Activated CD8-positive, alpha-beta memory T cell treated with anti-CD3 and anti-CD28 coated beads, Interleukin-2, amount 50 U/mL, for 48 hours (primary cell): Measurements from ENCODE around the gene ZFP14.

ENCODE experiments used
- DNase-seq: peaks from one replicate; pipeline ENCODE4 v3.0.0-alpha.2; 2020

Gene ZFP14

GRCh38 chr19:36378625-36379509 is at the start of gene ZFP14:
Gene ZFP14 (minus strand): TSS chr19:36379201. CDS start chr19:36367892, 11,309 bp downstream.
- peak; percentile 95 for DNase-seq

GRCh38 chr19:36423925-36424324 is 44.9 kb upstream of the ZFP14 start:
- no peak for DNase-seq

DNA sequence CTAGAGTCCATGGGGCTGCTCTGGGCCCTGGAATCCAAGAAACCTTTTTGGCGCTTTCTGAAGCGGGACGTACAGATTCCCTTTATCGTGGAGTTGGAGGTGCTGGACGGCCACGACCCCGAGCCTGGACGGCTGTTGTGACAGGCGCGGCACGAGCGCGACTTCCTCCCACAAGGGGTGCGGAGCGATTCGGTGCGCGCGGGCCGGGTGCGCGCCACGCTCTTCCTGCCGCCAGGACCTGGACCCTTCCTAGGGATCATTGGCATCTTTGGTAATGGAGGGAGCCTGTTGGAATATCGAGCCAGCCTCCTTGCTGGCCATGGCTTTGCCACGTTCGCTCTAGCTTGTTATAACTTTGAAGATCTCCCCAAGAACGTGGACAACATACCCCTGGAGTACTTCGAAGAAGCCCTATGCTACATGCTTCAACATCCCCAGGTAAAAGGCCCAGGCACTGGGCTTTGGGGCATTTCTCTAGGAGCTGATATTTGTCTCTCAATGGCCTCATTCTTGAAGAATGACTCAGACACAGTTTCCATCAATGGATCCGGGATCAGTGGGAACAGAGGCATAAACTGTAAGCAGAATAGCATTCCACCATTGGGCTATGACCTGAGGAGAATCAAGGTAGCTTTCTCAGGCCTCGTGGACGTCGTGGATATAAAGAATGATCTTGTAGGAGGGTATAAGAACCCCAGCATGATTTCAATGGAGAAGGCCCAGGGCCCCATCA is 42.9 kb upstream of the ZFP14 start:
- DNase-seq: no peak

DNA sequence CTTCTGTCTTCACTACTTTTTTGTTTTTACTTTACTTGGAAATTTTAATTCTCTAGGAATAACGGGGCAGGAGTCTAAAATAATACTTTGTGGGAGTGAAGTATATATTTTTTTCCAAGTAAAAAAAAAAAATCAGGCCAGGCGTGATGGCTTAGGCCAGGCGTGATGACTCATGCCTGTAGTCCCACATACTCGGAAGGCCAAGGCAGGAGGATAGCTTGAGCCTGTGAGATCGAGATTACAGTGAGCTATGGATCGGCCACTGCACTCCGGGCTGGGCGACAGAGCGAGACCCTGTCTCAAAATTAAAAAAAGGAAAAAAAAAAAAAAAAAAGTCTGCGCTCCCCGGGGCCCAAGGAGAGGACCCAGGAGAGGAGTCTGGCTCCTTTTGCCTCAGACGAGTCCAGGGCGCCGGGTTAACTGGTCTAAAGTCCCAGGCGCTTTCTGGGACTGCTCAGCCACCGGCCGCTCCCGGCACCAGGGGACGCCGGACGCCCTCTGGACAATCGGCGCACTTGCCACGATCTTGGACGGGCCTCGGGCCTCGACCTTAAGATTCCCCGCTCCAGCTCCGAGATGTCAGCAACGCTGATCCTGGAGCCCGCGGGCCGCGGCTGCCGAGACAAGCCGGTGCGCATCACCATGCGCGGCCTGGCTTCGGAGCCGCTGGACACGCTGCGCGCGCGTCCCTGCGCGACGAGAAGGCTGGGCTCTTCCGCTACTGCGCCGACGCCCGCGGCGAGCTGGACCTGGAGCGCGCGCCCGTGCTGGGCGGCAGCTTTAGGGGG is 42.2 kb upstream of the ZFP14 start:
- DNase-seq: no peak

DNA sequence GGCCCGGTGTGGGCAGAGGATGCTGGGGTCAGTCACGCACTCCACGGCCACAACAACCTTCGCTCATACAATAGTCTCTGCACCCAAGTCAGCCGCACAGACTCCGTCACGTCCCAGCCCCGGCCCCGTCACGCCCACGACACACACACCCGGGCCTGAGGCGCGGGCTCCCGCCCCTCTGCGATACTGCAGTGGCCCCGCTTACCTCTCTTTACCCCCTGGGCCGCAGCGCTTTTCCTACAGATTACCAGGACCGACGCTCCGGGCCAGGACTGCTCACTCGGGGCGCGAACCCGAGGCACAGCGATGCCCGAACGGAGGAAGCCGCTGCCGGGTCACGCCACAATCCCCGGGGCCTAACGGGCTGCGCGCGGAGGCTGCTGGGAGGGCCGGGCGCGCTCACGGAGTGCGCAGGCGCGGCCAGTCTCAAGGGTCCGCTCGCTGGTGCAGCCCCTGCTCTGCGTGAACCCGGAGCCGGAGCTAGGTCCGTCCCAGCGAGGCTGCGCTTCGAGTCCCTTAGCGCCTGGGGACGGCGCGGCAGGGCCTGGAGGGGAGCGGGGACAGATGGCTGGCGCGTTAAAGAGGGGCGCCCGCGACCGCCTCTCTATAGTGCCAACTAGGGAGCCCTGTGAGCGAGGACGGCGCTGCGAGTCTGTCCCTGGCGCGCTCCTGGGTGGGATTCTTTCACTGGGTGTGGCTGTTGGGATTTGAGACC is 39.4 kb upstream of the ZFP14 start, which contains the start of gene ZFP82:
Gene ZFP82 (minus strand): TSS at position 358 of the 715 bp plus-strand sequence. CDS start 8,855 bp downstream, outside the sequence.
- DNase-seq: peak; percentile 90

- DNase-seq: no peak
Observed at GRCh38 chr19:36417752-36418286, 38.8 kb upstream of the ZFP14 start.

DNA sequence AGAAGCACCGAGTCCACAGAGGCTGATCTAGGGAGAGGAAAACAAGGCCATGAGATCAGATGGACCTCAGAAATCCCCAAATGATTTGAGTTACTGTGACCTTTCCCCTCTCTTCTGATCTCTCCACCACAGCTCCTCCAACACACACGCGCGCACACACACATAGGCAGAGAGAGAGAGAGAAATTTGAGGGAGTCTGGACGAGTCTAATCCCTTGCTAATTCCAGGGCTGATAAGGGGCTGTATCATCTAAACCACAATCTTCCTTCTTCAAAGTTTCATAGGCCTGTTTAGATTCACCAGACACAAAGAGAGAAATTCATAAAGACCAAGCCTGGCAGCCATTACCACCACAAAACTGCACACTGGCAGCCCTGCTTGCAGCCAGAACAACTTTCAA is 30.8 kb upstream of the ZFP14 start:
- no peak for DNase-seq

DNA sequence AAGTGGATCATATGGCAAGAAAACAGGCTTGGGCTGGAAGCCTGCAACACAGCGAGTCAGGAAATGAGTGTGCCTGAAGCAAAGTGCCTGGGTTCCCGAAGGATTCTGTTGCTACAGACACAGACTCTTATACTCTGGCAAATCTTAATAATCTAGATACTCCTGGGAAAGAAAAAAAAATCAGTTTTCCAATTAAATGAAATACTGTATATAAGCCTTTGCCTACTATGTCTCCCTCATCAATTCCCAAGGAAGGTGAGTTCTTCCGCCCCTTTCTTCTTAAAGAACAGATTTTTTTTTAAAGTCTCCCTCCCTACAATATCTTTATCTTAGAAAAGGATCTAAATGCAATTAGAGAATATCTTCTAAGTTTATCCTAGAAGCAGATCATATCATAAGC is 29.1 kb upstream of the ZFP14 start:
- no peak for DNase-seq

DNA sequence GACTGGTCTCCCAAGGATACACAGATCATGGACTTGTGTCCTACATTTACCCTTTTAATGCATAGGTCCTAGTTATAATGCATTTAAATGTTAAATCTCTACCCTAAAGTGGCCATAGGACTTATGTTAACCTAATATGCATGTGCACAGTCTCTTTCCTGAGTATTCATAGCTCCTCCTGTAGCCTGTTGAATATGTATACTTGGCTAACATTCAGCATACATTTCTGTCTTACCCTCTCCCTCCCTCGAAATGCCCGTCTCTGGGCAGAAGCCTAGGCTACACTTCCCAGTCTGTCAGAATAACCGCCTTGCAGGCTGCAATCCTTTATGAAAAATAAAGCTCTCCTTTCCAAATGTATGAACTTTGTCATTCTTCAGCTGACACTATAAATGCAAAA is 25.5 kb upstream of the ZFP14 start:
- no peak for DNase-seq

DNA sequence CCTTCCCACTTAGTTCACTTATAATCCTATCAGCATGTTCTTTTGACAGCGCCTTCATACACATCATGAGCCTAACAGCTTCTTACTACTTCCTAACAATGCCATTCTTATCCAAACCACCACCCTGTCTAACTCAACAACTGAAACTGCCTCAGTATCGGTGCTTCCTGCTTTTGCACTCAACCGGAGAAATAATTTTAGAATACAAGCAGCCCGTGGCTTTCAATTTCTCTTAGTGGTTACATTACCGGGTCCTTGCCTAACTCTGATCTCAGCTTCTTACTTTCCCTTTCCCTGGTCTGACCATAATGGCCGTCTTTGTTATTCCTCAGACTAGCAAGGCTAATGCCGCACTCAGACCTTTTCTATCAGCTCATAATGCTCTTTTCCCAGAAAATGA is 22.5 kb upstream of the ZFP14 start:
- DNase-seq: no peak

GRCh38 chr19:36398571-36398970 is 19.6 kb upstream of the ZFP14 start:
- DNase-seq: no peak

DNA sequence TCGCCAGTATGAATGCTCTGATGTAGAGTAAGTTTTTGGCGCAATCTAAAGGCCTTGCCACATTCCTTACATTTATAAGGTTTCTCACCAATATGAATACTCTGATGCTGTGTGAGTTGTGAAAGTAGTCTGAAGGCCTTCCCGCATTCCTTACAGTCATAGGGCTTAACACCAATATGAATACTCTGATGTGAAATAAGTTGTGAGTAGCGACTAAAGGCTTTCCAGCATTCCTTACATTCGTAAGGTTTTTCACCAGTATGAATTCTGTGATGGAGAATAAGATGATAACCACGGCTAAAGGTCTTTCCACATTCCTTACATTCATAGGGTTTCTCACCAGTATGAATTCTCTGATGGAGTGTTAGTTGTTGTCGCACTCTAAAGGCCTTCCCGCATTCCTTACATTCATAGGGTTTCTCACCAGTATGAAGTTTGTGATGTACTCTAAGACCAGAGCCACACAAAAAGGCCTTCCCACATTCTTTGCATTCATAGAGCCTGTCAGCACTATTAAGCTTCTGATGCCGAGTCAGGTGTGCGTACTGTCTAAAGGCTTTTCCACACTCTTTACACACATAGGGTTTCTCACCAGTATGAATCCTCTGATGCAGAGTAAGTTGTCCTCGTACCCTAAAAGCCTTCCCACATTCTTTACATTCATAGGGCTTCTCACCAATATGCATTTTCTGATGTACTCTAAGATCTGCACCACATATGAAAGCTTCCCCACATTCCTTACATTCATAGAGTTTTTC is 14.1 kb upstream of the ZFP14 start:
- no peak for DNase-seq

DNA sequence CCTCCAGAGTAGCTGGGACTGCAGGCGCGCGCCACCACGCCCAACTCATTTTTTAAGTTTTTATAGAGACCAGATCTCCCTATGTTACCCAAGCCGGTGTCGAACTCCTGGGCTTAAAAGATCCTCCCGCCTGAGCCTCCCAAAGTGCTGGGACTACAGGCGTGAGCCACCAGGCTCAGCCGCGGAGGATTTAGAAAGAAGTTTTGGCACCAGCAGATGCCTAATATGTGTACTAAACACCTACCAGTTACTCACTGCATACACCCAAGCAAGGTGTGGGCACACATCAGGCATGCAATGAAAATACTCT is 464 bp upstream of the ZFP14 start:
- no peak for DNase-seq

DNA sequence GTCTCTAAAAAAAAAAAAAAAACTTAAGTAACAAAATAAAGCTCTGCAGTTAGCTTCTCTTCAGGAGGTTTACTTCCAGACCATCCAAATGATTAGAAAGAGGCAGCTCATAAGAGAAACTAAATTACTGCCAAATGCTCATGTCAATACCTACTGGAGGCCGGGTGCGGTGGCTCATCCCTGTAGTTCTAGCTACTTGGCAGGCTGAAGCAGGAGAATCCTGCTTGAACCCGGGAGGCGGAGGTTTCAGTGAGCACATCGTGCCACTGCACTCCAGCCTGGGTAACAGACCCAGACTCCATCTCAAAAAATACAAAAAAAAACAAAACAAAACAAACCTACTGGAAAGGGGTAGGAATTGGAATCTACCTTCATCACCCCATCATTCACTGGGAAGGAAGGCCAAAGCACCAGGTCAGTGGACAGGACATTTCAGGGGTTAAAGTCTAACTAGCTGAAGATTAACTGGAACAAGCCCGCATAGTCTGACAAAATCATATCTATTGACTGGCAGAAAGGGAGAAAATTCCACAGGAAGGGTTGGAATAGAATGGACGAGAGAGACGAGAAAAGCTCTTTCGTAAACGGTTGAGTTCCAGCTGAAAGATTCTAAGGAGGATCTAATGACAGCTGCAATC is 1.3 kb downstream of the ZFP14 start:
- DNase-seq: no peak

GRCh38 chr19:36373638-36374156 is 5.3 kb downstream of the ZFP14 start:
- no peak for DNase-seq

GRCh38 chr19:36371886-36372285 is 7.1 kb downstream of the ZFP14 start:
- DNase-seq: no peak

DNA sequence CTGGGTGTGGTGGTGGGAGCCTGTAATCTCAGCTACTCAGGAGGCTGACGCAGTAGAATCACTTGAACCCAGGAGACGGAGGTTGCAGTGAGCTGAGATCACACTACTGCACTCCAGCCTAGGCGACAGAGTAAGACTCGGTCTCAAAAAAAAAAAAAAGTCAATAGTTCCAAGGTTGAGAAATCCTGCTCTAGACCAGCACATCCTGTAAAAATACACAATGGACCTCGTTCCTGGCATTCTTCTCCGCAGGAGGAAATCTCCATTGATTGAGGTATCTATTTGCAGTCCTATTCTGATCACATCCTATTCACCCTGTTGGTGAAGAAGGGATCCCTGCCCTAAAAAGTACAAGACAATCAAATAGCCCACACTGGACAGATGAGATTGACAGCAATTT is 15.2 kb downstream of the ZFP14 start:
- DNase-seq: no peak

GRCh38 chr19:36340786-36341372 is 38.1 kb downstream of the ZFP14 start:
- no peak for DNase-seq

GRCh38 chr19:36331353-36332228 is 47.4 kb downstream of the ZFP14 start:
- peak; percentile 73 for DNase-seq
